T-helper 9 cell (primary cell): ENCODE results near the gene TNRC6C.

Experiments used
- DNase-seq: peaks from one replicate; pipeline ENCODE4 v3.0.0-alpha.2; 2020

Gene TNRC6C

GRCh38 chr17:78019976-78020716 lies 61.6 kb downstream of the TNRC6C start:
- no peak for DNase-seq

GRCh38 chr17:78020717-78021108 lies 62.2 kb downstream of the TNRC6C start:
- no peak for DNase-seq

GRCh38 chr17:78022425-78022824 lies 63.9 kb downstream of the TNRC6C start:
- DNase-seq: no peak

GRCh38 chr17:78023042-78023441 lies 64.5 kb downstream of the TNRC6C start:
- no peak for DNase-seq

- no peak for DNase-seq
These were observed 67.9 kb downstream of the TNRC6C start for GRCh38 chr17:78026381-78026780.

- no peak for DNase-seq
These were observed 68.6 kb downstream of the TNRC6C start for GRCh38 chr17:78027121-78027520.

- DNase-seq: no peak
These were observed 71.2 kb downstream of the TNRC6C start for GRCh38 chr17:78029697-78030096.

- DNase-seq: no peak
These were observed 72.9 kb downstream of the TNRC6C start for GRCh38 chr17:78031435-78031834.

GRCh38 chr17:78032166-78032565 lies 73.7 kb downstream of the TNRC6C start:
- DNase-seq: no peak

GRCh38 chr17:78034429-78035091 lies 76.1 kb downstream of the TNRC6C start:
- no peak for DNase-seq

- no peak for DNase-seq
These were observed 78.8 kb downstream of the TNRC6C start for GRCh38 chr17:78037280-78037679.

- DNase-seq: no peak
These were observed 80.3 kb downstream of the TNRC6C start for GRCh38 chr17:78038748-78039288.

GRCh38 chr17:78039581-78039980 lies 81.1 kb downstream of the TNRC6C start:
- no peak for DNase-seq

GRCh38 chr17:78040440-78041385 lies 82.2 kb downstream of the TNRC6C start:
- DNase-seq: peak; percentile 10

GRCh38 chr17:78041386-78042179 lies 83.1 kb downstream of the TNRC6C start:
- DNase-seq: no peak

- DNase-seq: no peak
These were observed 84.0 kb downstream of the TNRC6C start for GRCh38 chr17:78042542-78042941.

GRCh38 chr17:78043031-78043430 lies 84.5 kb downstream of the TNRC6C start:
- no peak for DNase-seq

- no peak for DNase-seq
These were observed 85.9 kb downstream of the TNRC6C start for GRCh38 chr17:78044280-78044835.

GRCh38 chr17:78045316-78045715 lies 86.8 kb downstream of the TNRC6C start:
- DNase-seq: no peak

- no peak for DNase-seq
These were observed 88.4 kb downstream of the TNRC6C start for GRCh38 chr17:78046923-78047322.

GRCh38 chr17:78048346-78049292 lies 90.1 kb downstream of the TNRC6C start:
- no peak for DNase-seq
